Stimulated activated CD4-positive, alpha-beta T cell treated with anti-CD3 and anti-CD28 coated beads, Interleukin-4, amount 100 ng/mL, for 24 hours (primary cell): ENCODE results near the gene ZNF224.

Experiments
- DNase-seq: peaks from one replicate; pipeline ENCODE4 v3.0.0-alpha.2; 2020

Gene ZNF224

DNA sequence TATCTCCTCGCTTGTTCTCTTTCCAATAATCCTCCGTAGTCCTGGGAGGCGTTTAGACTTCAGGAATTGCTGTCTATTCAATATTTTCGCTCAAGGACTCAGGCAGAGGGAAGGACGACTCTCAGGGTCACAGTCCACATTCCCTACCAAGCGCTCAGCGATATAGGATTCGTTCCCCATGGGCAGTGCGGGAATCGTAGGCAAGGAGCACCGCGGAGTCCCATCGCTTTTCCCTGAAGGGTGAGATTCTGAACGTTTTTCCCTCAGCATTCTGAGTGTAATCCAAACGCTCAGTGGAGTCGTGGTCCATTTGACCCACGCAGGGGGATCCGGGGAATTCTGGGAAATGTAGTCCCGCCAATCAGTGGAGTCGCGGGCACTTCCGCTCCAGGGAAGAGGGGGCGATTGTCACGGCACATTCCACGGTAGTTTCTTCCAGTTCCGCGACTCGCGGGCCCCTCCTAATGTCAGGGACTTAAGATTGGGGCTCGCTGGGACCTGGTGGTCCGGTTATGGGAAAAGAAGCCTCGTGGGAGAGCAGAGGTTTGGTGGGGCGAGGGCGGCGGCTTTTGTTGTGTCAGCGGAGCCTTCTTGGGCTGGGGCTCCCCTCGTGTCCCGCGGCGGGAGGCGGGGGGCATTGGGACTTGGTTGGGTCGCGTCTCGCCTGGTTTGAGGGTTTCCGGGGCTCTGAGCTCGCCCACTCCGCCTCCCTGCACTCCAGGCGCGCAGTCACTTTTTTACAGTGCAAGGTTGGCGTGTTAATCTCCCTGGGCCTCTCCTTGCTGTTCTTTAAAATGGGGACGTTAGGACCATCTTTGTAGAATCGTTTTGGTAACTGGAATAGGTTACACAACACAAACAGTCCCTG is 47.3 kb downstream of the ZNF224 start, which contains the start of gene ZNF234:
TSS of gene ZNF234 (plus strand) at position 364 of the 868 bp plus-strand sequence. CDS start 3,079 bp downstream, outside the sequence.
- peak; percentile 77 for DNase-seq

DNA sequence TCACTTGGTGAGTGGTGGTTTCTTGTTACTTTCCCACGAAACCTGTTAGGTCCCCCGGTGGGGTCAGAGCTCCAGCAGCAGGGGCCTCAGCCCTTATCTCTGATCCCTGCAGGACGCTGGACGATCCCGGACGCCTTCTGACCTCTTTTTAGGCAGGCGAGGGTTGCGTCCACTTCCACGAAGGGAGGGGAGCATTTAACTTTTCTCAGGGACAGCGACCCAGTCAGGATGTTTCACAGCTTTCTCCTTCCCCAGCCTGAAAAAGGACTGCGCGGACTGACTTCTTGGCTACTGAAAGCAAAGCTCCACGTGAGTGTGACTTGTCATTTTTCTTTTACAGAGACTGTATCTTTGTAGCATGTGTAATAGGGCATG is 47.9 kb downstream of the ZNF224 start:
- DNase-seq: no peak

DNA sequence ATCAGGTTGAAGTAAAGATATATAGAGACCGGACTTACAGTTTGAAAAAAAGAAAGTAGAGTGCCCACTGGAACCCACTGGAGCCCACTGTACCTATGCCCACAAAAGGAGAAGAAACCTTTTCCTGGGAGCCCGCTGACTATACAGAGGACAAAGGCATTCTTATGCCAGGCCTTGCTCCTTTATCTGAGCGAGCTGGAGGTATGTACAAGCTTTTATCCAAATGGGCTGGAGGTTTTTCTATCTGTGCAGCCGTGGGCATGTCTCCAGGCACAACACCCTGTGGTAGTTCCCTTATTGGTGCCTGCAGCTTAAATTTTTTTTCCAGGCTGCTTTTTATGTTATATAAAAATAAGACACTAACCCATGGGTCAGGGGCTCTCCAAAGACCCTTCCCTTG is 55.6 kb downstream of the ZNF224 start:
- no peak for DNase-seq

DNA sequence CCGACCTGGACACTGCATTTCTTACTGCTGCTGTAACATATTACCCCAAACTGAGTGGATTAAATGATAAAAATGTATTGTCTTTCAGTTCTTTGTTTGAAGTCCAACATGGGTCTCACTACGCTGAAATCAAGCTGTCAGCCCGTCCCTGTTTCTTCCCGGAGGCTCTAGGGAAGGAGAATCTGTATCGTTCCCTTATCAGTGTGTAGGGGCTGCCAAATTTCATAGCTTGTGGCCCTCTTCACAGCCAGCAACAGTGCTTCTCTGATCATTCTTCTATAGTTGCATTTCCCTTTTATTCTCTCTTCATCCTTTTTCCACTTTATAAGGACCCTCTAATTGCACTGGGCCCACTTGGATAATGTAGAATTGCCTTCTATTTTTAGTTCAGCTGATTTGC is 57.3 kb downstream of the ZNF224 start:
- DNase-seq: no peak

DNA sequence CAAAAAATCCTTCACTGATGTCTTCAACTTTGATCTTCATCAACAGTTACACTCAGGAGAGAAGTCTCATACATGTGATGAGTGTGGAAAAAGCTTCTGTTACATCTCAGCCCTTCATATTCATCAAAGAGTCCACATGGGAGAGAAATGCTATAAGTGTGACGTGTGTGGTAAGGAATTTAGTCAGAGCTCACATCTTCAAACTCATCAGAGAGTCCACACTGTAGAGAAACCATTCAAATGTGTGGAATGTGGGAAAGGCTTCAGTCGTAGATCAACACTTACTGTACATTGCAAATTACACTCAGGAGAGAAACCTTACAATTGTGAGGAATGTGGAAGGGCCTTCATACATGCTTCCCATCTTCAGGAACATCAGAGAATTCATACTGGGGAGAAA is 62.3 kb downstream of the ZNF224 start:
- no peak for DNase-seq
